IPS-18a (cell line): Measurements from ENCODE around the gene ODF2L.
"Not testable (repeated sequence)": the region's sequence is repeated elsewhere in the genome, so short reads cannot be mapped to it uniquely, and the experiment has no call there.

Experiments
- H3K27ac ChIP-seq: one replicate; pipeline ENCODE4 v1.5.1; 2013; ENCODE audit warnings: low read length
- H3K27me3 ChIP-seq: one replicate; pipeline ENCODE4 v1.6.1; 2013; ENCODE audit warnings: mild to moderate bottlenecking, low read length; ENCODE audit not compliant: control insufficient read depth, insufficient read depth
- H3K36me3 ChIP-seq: one replicate; pipeline ENCODE4 v1.6.1; 2013; ENCODE audit warnings: low read depth, low read length; ENCODE audit not compliant: control insufficient read depth
- H3K4me1 ChIP-seq: one replicate; pipeline ENCODE4 v1.6.1; 2013; ENCODE audit warnings: low read depth, low read length; ENCODE audit not compliant: control insufficient read depth
- H3K4me3 ChIP-seq: one replicate; pipeline ENCODE4 v1.5.1; 2013; ENCODE audit warnings: low read length
- H3K9ac ChIP-seq: one replicate; pipeline ENCODE4 v1.6.1; 2013; ENCODE audit warnings: mild to moderate bottlenecking, low read length, moderate library complexity
- H3K9me3 ChIP-seq: one replicate; pipeline ENCODE4 v1.6.1; 2013; ENCODE audit warnings: low read depth, low read length; ENCODE audit not compliant: control insufficient read depth

The ODF2L gene

GRCh38 chr1:86350230-86350629 lies 45.9 kb downstream of the ODF2L start:
- not testable (repeated sequence) for H3K27ac ChIP-seq, H3K4me1 ChIP-seq, H3K9me3 ChIP-seq, H3K27me3 ChIP-seq, H3K4me3 ChIP-seq, H3K9ac ChIP-seq
- peaks cover 11% of the 10 kb centered on the region for H3K36me3 ChIP-seq

- H3K9me3 ChIP-seq = no peaks in the 10 kb centered on the region
- no peaks in the 10 kb centered on the region for H3K4me1 ChIP-seq
- H3K9ac ChIP-seq = no peak overlapping the region
- no peak overlapping the region for H3K4me3 ChIP-seq
- no peaks in the 10 kb centered on the region for H3K27me3 ChIP-seq
- no peaks in the 10 kb centered on the region for H3K36me3 ChIP-seq
- H3K27ac ChIP-seq = no peak overlapping the region
Measured at GRCh38 chr1:86346388-86346787, 49.7 kb downstream of the ODF2L start.

GRCh38 chr1:86345042-86345441 lies 51.1 kb downstream of the ODF2L start:
- Histone ChIP-seq H3K9me3 (no peaks in the 10 kb centered on the region), H3K9ac (no peak overlapping the region), H3K27me3 (no peaks in the 10 kb centered on the region), H3K36me3 (no peaks in the 10 kb centered on the region), H3K4me3 (no peak overlapping the region), H3K4me1 (no peaks in the 10 kb centered on the region), H3K27ac (no peak overlapping the region)

GRCh38 chr1:86339906-86340305 lies 56.2 kb downstream of the ODF2L start:
- no peak overlapping the region for H3K27ac ChIP-seq
- H3K4me1 ChIP-seq = no peaks in the 10 kb centered on the region
- H3K27me3 ChIP-seq = no peaks in the 10 kb centered on the region
- H3K36me3 ChIP-seq = no peaks in the 10 kb centered on the region
- H3K4me3 ChIP-seq = no peak overlapping the region
- H3K9me3 ChIP-seq = no peaks in the 10 kb centered on the region
- no peak overlapping the region for H3K9ac ChIP-seq

- no peaks in the 10 kb centered on the region for H3K4me1 ChIP-seq
- no peaks in the 10 kb centered on the region for H3K9me3 ChIP-seq
- no peak overlapping the region for H3K27ac ChIP-seq
- no peak overlapping the region for H3K4me3 ChIP-seq
- H3K27me3 ChIP-seq = no peaks in the 10 kb centered on the region
- no peaks in the 10 kb centered on the region for H3K36me3 ChIP-seq
- no peak overlapping the region for H3K9ac ChIP-seq
Measured at GRCh38 chr1:86339014-86339812, 56.9 kb downstream of the ODF2L start.

- H3K4me1 ChIP-seq = no peaks in the 10 kb centered on the region
- H3K9ac ChIP-seq = no peak overlapping the region
- H3K27ac ChIP-seq = no peak overlapping the region
- H3K27me3 ChIP-seq = no peaks in the 10 kb centered on the region
- no peak overlapping the region for H3K4me3 ChIP-seq
- no peaks in the 10 kb centered on the region for H3K36me3 ChIP-seq
- no peaks in the 10 kb centered on the region for H3K9me3 ChIP-seq
Measured at GRCh38 chr1:86335916-86336315, 60.2 kb downstream of the ODF2L start.

- Histone ChIP-seq H3K27me3 (no peaks in the 10 kb centered on the region), H3K36me3 (no peaks in the 10 kb centered on the region), H3K4me1 (no peaks in the 10 kb centered on the region), H3K9me3 (no peaks in the 10 kb centered on the region), H3K9ac (no peak overlapping the region), H3K27ac (no peak overlapping the region), H3K4me3 (no peak overlapping the region)
Measured at GRCh38 chr1:86325264-86325663, 70.9 kb downstream of the ODF2L start.

- H3K4me3 ChIP-seq = no peak overlapping the region
- H3K27ac ChIP-seq = no peak overlapping the region
- no peaks in the 10 kb centered on the region for H3K36me3 ChIP-seq
Measured at GRCh38 chr1:86324130-86324822, 71.8 kb downstream of the ODF2L start.

GRCh38 chr1:86322241-86322640 lies 73.9 kb downstream of the ODF2L start:
- Histone ChIP-seq H3K4me1 (no peaks in the 10 kb centered on the region), H3K36me3 (no peaks in the 10 kb centered on the region), H3K4me3 (no peak overlapping the region), H3K9ac (no peak overlapping the region), H3K27me3 (no peaks in the 10 kb centered on the region), H3K27ac (no peak overlapping the region), H3K9me3 (no peaks in the 10 kb centered on the region)

More at GRCh38 chr1:86324130-86324822, 71.8 kb downstream of the ODF2L start:
- no peaks in the 10 kb centered on the region for H3K9me3 ChIP-seq
- H3K4me1 ChIP-seq = no peaks in the 10 kb centered on the region
- H3K27me3 ChIP-seq = no peaks in the 10 kb centered on the region
- H3K9ac ChIP-seq = no peak overlapping the region

GRCh38 chr1:86318436-86318835 lies 77.7 kb downstream of the ODF2L start:
- no peaks in the 10 kb centered on the region for H3K36me3 ChIP-seq
- H3K27me3 ChIP-seq = no peaks in the 10 kb centered on the region
- no peaks in the 10 kb centered on the region for H3K9me3 ChIP-seq
- H3K9ac ChIP-seq = no peak overlapping the region
- no peak overlapping the region for H3K27ac ChIP-seq
- H3K4me1 ChIP-seq = peaks cover 3% of the 10 kb centered on the region
- no peak overlapping the region for H3K4me3 ChIP-seq

GRCh38 chr1:86317926-86318325 lies 78.2 kb downstream of the ODF2L start:
- H3K9ac ChIP-seq = no peak overlapping the region
- H3K27ac ChIP-seq = no peak overlapping the region
- H3K9me3 ChIP-seq = no peaks in the 10 kb centered on the region
- no peak overlapping the region for H3K4me3 ChIP-seq
- peaks cover 3% of the 10 kb centered on the region for H3K4me1 ChIP-seq
- H3K27me3 ChIP-seq = no peaks in the 10 kb centered on the region
- no peaks in the 10 kb centered on the region for H3K36me3 ChIP-seq

GRCh38 chr1:86305731-86306130 lies 90.4 kb downstream of the ODF2L start:
- Histone ChIP-seq H3K36me3 (no peaks in the 10 kb centered on the region), H3K27ac (no peak overlapping the region), H3K9ac (no peak overlapping the region), H3K9me3 (no peaks in the 10 kb centered on the region), H3K4me3 (no peak overlapping the region), H3K27me3 (no peaks in the 10 kb centered on the region), H3K4me1 (no peaks in the 10 kb centered on the region)
